ENCODE results near the gene DGKB.
"Not testable (repeated sequence)": the region's sequence is repeated elsewhere in the genome, so short reads cannot be mapped to it uniquely, and the experiment has no call there.

DGKB gene

GRCh38 chr7:14458846-14459245 is 443.7 kb downstream of the DGKB start:
- not testable (repeated sequence) for DNase-seq (ENCODE audit: low read depth in 2 of 2)

GRCh38 chr7:14457568-14458453 is 444.7 kb downstream of the DGKB start:
- peak in 1 of 2 donors; percentile 4 for DNase-seq (ENCODE audit: low read depth in 2 of 2)

GRCh38 chr7:14449291-14449690 is 453.3 kb downstream of the DGKB start:
- DNase-seq (ENCODE audit: low read depth in 2 of 2) = no peak

GRCh38 chr7:14446829-14447228 is 455.7 kb downstream of the DGKB start:
- no peak for DNase-seq (ENCODE audit: low read depth in 2 of 2)

GRCh38 chr7:14446219-14446618 is 456.3 kb downstream of the DGKB start:
- no peak for DNase-seq (ENCODE audit: low read depth in 2 of 2)

- no peak for DNase-seq (ENCODE audit: low read depth in 2 of 2)
These were observed 464.2 kb downstream of the DGKB start for GRCh38 chr7:14438366-14438765.

GRCh38 chr7:14436878-14437277 is 465.7 kb downstream of the DGKB start:
- no peak for DNase-seq (ENCODE audit: low read depth in 2 of 2)

- DNase-seq (ENCODE audit: low read depth in 2 of 2) = no peak
These were observed 469.6 kb downstream of the DGKB start for GRCh38 chr7:14432924-14433323.

GRCh38 chr7:14430926-14431325 is 471.6 kb downstream of the DGKB start:
- no peak for DNase-seq (ENCODE audit: low read depth in 2 of 2)

GRCh38 chr7:14425559-14425958 is 477.0 kb downstream of the DGKB start:
- DNase-seq (ENCODE audit: low read depth in 2 of 2) = no peak

- DNase-seq (ENCODE audit: low read depth in 2 of 2) = no peak
These were observed 477.9 kb downstream of the DGKB start for GRCh38 chr7:14424675-14425074.

GRCh38 chr7:14420768-14421167 is 481.8 kb downstream of the DGKB start:
- no peak for DNase-seq (ENCODE audit: low read depth in 2 of 2)

- DNase-seq (ENCODE audit: low read depth in 2 of 2) = no peak
These were observed 483.0 kb downstream of the DGKB start for GRCh38 chr7:14419531-14419930.

GRCh38 chr7:14418633-14419032 is 483.9 kb downstream of the DGKB start:
- no peak for DNase-seq (ENCODE audit: low read depth in 2 of 2)

GRCh38 chr7:14414274-14414986 is 488.1 kb downstream of the DGKB start:
- no peak for DNase-seq (ENCODE audit: low read depth in 2 of 2)

GRCh38 chr7:14407246-14408015 is 495.1 kb downstream of the DGKB start:
- DNase-seq (ENCODE audit: low read depth in 2 of 2) = no peak

GRCh38 chr7:14403587-14403986 is 499.0 kb downstream of the DGKB start:
- no peak for DNase-seq (ENCODE audit: low read depth in 2 of 2)

- no peak for DNase-seq (ENCODE audit: low read depth in 2 of 2)
These were observed 502.3 kb downstream of the DGKB start for GRCh38 chr7:14400271-14400670.

GRCh38 chr7:14398526-14398925 is 504.0 kb downstream of the DGKB start:
- DNase-seq (ENCODE audit: low read depth in 2 of 2) = no peak

GRCh38 chr7:14395860-14396259 is 506.7 kb downstream of the DGKB start:
- DNase-seq (ENCODE audit: low read depth in 2 of 2) = no peak

GRCh38 chr7:14394786-14395185 is 507.8 kb downstream of the DGKB start:
- no peak for DNase-seq (ENCODE audit: low read depth in 2 of 2)

- DNase-seq (ENCODE audit: low read depth in 2 of 2) = no peak
These were observed 513.0 kb downstream of the DGKB start for GRCh38 chr7:14389595-14389994.
